ENCODE results near the gene KLK7.
"Not testable (repeated sequence)": the region's sequence is repeated elsewhere in the genome, so short reads cannot be mapped to it uniquely, and the experiment has no call there.

Gene KLK7

GRCh38 chr19:50974702-50975556 lies 8.8 kb downstream of the KLK7 start:
- DNase-seq (ENCODE audit: low read depth) = no peak
- H3K4me3 ChIP-seq (ENCODE audit: control insufficient read depth, low read depth, low read length) = no peak overlapping the region
- TF ChIP-seq CTCF (IDR thresholded peaks at IDR 0.05; ENCODE audit: control insufficient read depth, insufficient read depth, low read depth, low read length, missing control alignments) = no peak

GRCh38 chr19:50972795-50973376 lies 10.8 kb downstream of the KLK7 start:
- TF ChIP-seq CTCF (IDR thresholded peaks at IDR 0.05; ENCODE audit: control insufficient read depth, insufficient read depth, low read depth, low read length, missing control alignments) = no peak
- no peak overlapping the region for H3K4me3 ChIP-seq (ENCODE audit: control insufficient read depth, low read depth, low read length)
- DNase-seq (ENCODE audit: low read depth) = no peak

GRCh38 chr19:50969810-50970209 lies 13.9 kb downstream of the KLK7 start:
- not testable (repeated sequence) for DNase-seq (ENCODE audit: low read depth); H3K4me3 ChIP-seq (ENCODE audit: control insufficient read depth, low read depth, low read length)

GRCh38 chr19:50969413-50969760 lies 14.3 kb downstream of the KLK7 start, which contains the start of gene KLK6:
KLK6 (minus strand) TSS chr19:50969591; CDS start chr19:50968104, 1,487 bp downstream.
- no peak for TF ChIP-seq CTCF (IDR thresholded peaks at IDR 0.05; ENCODE audit: control insufficient read depth, insufficient read depth, low read depth, low read length, missing control alignments)
- no peak for DNase-seq (ENCODE audit: low read depth)
- H3K4me3 ChIP-seq (ENCODE audit: control insufficient read depth, low read depth, low read length) = no peak within 1 kb of the TSS

GRCh38 chr19:50968716-50969412 lies 14.9 kb downstream of the KLK7 start:
- H3K4me3 ChIP-seq (ENCODE audit: control insufficient read depth, low read depth, low read length) = no peak overlapping the region
- DNase-seq (ENCODE audit: low read depth) = no peak
- TF ChIP-seq CTCF (IDR thresholded peaks at IDR 0.05; ENCODE audit: control insufficient read depth, insufficient read depth, low read depth, low read length, missing control alignments) = no peak

- DNase-seq (ENCODE audit: low read depth) = no peak
- TF ChIP-seq CTCF (IDR thresholded peaks at IDR 0.05; ENCODE audit: control insufficient read depth, insufficient read depth, low read depth, low read length, missing control alignments) = no peak
Observed at GRCh38 chr19:50967929-50968715, 15.6 kb downstream of the KLK7 start.

More at GRCh38 chr19:50967929-50968715, 15.6 kb downstream of the KLK7 start:
- H3K4me3 ChIP-seq (ENCODE audit: control insufficient read depth, low read depth, low read length) = no peak overlapping the region

All from AG09309 (cell line).